AG10803 (cell line): ENCODE data around the gene ALG12.

Source experiments
- DNase-seq: peaks from one replicate; pipeline ENCODE4 v3.0.0; 2010; ENCODE audit warnings: low read depth
- H3K4me3 ChIP-seq: 2 replicates; pipeline ENCODE4 v1.5.1; 2011; ENCODE audit warnings: mild to moderate bottlenecking, low read length, control low read depth
- CTCF ChIP-seq: conservative IDR thresholded peaks from 2 replicates; pipeline ENCODE4 v1.5.1; 2011; ENCODE audit warnings: mild to moderate bottlenecking, low read length, control low read depth, inconsistent platforms

ALG12 gene

GRCh38 chr22:49951986-49952896 is 34.0 kb upstream of the ALG12 start:
- TF ChIP-seq CTCF = no peak
- DNase-seq = peak; percentile 88
- H3K4me3 ChIP-seq = no peak overlapping the region

GRCh38 chr22:49951678-49951985 is 33.4 kb upstream of the ALG12 start:
- no peak overlapping the region for H3K4me3 ChIP-seq
- DNase-seq = no peak
- no peak for TF ChIP-seq CTCF

GRCh38 chr22:49951000-49951677 is 32.9 kb upstream of the ALG12 start:
- no peak for DNase-seq
- TF ChIP-seq CTCF = no peak
- no peak overlapping the region for H3K4me3 ChIP-seq

- no peak overlapping the region for H3K4me3 ChIP-seq
- DNase-seq = no peak
- TF ChIP-seq CTCF = no peak
Measured at GRCh38 chr22:49950396-49950994, 32.3 kb upstream of the ALG12 start.

GRCh38 chr22:49949914-49950292 is 31.7 kb upstream of the ALG12 start:
- no peak for TF ChIP-seq CTCF
- no peak for DNase-seq

GRCh38 chr22:49948958-49949913 is 31.0 kb upstream of the ALG12 start:
- TF ChIP-seq CTCF = no peak
- no peak overlapping the region for H3K4me3 ChIP-seq
- DNase-seq = no peak

More at GRCh38 chr22:49949914-49950292, 31.7 kb upstream of the ALG12 start:
- no peak overlapping the region for H3K4me3 ChIP-seq
